Adipocyte (in vitro differentiated cells): ENCODE results near the gene DOCK2.

Experiments used
- DNase-seq: peaks from one replicate; pipeline ENCODE4 v3.0.0-alpha.2; 2015; ENCODE audit warnings: low read depth
- H3K27me3 ChIP-seq: replicated peaks from 2 replicates; pipeline ENCODE4 v1.7.0; 2013; ENCODE audit warnings: mild to moderate bottlenecking, low read length, moderate library complexity; ENCODE audit not compliant: control insufficient read depth, insufficient read depth
- H3K36me3 ChIP-seq: 2 replicates; pipeline ENCODE4 v1.7.0; 2013; ENCODE audit warnings: low read length, mild to moderate bottlenecking, moderate library complexity; ENCODE audit not compliant: control insufficient read depth, insufficient read depth, severe bottlenecking
- H3K4me1 ChIP-seq: 2 replicates; pipeline ENCODE4 v1.7.0; 2013; ENCODE audit warnings: mild to moderate bottlenecking, low read length, moderate library complexity; ENCODE audit not compliant: control insufficient read depth, insufficient read depth
- H3K4me3 ChIP-seq: 2 replicates; pipeline ENCODE4 v1.7.0; 2013; ENCODE audit warnings: mild to moderate bottlenecking, low read length, moderate library complexity
- H3K9ac ChIP-seq: 2 replicates; pipeline ENCODE4 v1.7.0; 2013; ENCODE audit warnings: mild to moderate bottlenecking, low read length, moderate library complexity
- H3K9me3 ChIP-seq: 2 replicates; pipeline ENCODE4 v1.7.0; 2013; ENCODE audit warnings: mild to moderate bottlenecking, low read length, moderate library complexity; ENCODE audit not compliant: control insufficient read depth

The DOCK2 gene

DNA sequence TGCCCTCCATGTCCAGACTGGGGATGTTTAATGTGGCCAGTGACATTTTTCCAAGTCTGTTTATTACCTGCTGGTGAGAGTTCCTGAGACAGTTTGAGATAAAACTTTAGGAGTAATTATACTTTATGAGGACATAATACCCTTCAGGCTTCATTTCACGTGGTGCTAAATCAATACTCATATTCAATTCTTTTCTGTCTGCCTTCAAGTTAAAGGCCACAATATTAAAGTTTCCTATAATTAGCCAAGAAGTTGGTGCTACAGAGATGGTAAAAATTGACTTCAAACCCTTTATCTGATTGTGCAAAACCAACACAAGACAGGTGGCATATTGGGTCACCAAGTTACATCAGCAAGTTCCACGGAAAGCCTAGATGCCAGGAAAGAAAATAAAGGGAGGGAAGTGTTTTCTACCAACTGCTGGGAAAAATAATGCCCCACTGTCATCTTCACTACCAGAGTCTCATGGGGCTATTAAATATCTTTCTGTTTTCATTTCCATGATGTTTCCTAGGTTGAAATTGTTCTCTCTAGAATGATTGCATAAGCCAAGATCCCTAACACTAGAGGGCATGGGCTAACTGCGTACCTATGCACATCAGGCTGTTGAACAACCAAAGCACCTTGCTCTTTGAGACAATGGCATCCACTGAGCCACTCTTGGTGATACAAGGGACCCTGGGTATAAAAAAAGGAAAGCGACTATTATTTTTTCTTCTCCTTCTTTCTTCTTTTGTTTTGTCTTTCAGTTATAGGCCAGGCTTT lies 274.6 kb downstream of the DOCK2 start:
- H3K36me3 ChIP-seq, result no peaks in the 10 kb centered on the region
- H3K9me3 ChIP-seq, result no peaks in the 10 kb centered on the region
- H3K4me3 ChIP-seq, result no peak overlapping the region
- peaks cover 27% of the 10 kb centered on the region for H3K4me1 ChIP-seq
- no peak overlapping the region for H3K9ac ChIP-seq
- DNase-seq, result no peak
- H3K27me3 ChIP-seq, result no peaks in the 10 kb centered on the region

DNA sequence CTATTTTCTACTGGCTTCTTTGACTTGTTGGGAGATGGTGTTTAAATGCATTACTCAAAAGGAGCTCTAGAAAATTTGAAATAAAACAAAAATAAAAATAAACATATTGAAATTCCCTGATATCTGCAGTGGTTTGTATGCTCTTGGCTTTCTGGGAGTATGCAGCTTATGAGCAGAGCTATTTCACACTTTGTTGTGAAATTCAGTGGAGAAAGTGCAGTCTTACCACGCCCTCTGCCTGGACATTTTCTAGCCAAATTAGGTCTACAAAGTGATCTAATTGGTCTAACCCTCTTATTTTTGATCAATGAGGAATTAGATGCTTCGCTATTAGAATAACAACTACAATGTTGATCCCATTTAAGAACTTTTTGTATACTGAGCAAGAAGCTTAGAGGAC lies 276.4 kb downstream of the DOCK2 start:
- Histone ChIP-seq H3K4me1 (peaks cover 18% of the 10 kb centered on the region), H3K9me3 (no peaks in the 10 kb centered on the region), H3K4me3 (no peak overlapping the region), H3K9ac (no peak overlapping the region), H3K27me3 (no peaks in the 10 kb centered on the region), H3K36me3 (no peaks in the 10 kb centered on the region)
- DNase-seq, result no peak

DNA sequence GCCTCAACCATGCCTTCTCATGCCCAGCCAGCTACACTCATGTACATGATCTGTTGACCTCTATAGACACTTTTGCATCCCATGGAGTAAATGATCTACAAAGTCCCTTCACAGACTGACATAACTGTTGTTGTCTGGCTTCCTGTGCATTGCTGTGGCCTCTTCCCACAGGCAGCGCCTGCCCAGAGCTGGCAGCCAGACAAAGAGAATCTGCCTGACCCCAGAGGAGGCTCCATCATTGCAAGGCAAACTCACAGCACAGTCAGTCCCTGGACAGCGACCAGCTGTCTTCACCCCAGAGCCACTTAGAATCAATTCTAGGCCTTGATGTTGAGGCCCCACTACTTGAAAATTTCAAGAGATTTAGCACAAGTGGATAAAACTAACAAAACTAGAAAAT lies 277.7 kb downstream of the DOCK2 start:
- DNase-seq, result peak; percentile 20
- Histone ChIP-seq H3K36me3 (no peaks in the 10 kb centered on the region), H3K9ac (no peak overlapping the region), H3K27me3 (no peaks in the 10 kb centered on the region), H3K4me1 (peaks cover 18% of the 10 kb centered on the region), H3K4me3 (no peak overlapping the region), H3K9me3 (no peaks in the 10 kb centered on the region)

DNA sequence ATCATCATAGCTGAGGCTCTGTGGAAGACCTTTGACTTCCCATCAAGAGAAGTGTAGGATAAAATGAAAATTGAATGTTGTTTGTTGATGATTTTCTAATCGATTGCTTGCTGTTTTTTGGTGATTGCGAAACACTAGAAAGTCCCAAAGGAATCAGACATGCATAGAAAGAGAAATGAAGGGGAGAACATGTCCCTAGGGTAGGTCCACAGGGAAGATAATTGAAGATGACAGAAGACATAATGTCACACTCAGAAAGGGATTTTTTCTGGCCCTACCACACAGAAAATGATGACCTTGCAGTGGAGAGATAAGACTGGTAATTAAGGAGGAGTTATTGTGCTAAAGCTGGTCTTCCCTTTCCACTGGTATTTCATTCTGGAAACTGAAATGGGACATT lies 280.4 kb downstream of the DOCK2 start:
- H3K9me3 ChIP-seq, result no peaks in the 10 kb centered on the region
- DNase-seq, result no peak
- H3K4me1 ChIP-seq, result peaks cover 18% of the 10 kb centered on the region
- H3K9ac ChIP-seq, result no peak overlapping the region
- H3K27me3 ChIP-seq, result no peaks in the 10 kb centered on the region
- no peaks in the 10 kb centered on the region for H3K36me3 ChIP-seq
- no peak overlapping the region for H3K4me3 ChIP-seq

DNA sequence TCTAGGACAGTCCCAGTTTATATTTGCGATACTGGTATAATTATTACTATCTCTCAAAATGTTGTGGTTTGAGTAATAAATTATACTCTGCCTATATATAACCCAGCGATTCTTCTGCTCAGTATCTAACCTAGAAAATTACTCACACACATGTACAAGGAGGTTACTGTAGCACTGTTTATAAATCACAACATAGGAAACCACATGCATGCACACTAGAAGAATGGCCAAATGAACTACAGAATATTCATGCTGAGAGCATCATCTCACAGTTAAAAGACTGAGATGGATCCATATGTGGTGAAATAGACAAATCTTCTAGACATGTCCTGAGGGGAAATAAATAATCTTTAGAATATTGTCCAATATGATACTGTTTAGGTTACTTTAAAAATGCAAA lies 281.2 kb downstream of the DOCK2 start:
- no peaks in the 10 kb centered on the region for H3K36me3 ChIP-seq
- peaks cover 14% of the 10 kb centered on the region for H3K4me1 ChIP-seq
- no peak overlapping the region for H3K4me3 ChIP-seq
- no peaks in the 10 kb centered on the region for H3K27me3 ChIP-seq
- no peaks in the 10 kb centered on the region for H3K9me3 ChIP-seq
- no peak overlapping the region for H3K9ac ChIP-seq
- DNase-seq, result no peak

DNA sequence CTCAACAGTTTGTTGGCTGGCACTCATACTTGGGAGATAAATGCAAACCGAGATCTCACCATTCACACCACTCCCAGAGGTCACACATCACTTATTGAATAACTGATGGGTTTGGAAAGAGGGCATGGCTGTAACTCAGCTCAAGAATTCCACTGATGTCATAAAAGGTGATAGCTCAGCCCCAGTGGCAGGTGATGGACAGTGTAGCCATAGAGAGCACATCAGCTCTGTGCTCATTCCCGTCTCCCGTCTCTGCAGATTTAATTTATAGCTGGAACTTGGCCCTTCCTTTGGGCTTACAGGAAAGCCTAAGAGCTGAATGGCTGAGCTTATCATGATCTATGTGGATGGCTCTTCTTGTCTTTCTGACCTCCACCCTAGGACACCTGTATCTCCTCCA lies 283.4 kb downstream of the DOCK2 start:
- Histone ChIP-seq H3K36me3 (no peaks in the 10 kb centered on the region), H3K4me3 (no peak overlapping the region), H3K27me3 (no peaks in the 10 kb centered on the region), H3K4me1 (peaks cover 7% of the 10 kb centered on the region), H3K9me3 (no peaks in the 10 kb centered on the region), H3K9ac (no peak overlapping the region)
- no peak for DNase-seq

DNA sequence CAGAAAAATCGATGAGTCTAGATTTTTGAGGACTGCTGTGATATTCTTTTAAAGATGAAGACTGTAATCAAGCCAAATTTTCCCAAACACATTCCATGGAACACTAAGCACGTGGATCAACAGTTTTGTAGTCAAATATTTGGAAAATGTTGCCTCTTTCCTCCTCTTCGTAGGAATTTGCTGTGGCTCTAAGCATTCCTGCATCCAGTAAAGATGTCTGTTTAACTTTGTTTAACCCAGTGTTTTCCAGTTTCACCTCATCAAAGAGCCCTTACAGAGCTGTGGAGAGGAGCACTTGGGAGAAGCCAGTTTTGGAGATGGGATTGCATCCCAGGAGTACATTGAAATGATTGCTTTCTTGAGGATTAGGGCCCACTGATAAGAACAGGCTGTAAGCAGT lies 284.3 kb downstream of the DOCK2 start:
- Histone ChIP-seq H3K27me3 (no peaks in the 10 kb centered on the region), H3K9me3 (no peaks in the 10 kb centered on the region), H3K9ac (no peak overlapping the region), H3K36me3 (no peaks in the 10 kb centered on the region), H3K4me3 (no peak overlapping the region), H3K4me1 (peaks cover 7% of the 10 kb centered on the region)
- no peak for DNase-seq

DNA sequence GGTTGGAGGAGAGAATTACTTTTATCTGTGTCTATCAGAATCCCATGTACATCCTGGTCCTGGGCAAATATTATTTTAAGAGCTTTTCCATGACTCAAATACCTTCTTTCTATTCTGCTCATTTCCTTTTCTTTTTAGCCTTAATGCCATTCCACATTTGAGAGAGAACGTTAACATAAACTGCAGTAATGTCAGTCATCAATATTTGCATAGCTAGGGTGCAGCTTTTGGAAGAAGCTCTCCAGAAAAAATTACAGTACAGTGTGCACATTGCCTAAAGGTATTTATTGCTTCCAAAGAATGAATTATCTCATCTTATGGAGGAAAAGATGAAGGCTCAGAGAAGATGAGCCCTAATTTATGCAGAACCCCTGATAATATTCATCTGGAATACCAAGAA lies 284.9 kb downstream of the DOCK2 start:
- no peak overlapping the region for H3K4me3 ChIP-seq
- no peak overlapping the region for H3K9ac ChIP-seq
- H3K4me1 ChIP-seq, result peaks cover 7% of the 10 kb centered on the region
- H3K9me3 ChIP-seq, result no peaks in the 10 kb centered on the region
- DNase-seq, result no peak
- no peaks in the 10 kb centered on the region for H3K27me3 ChIP-seq
- H3K36me3 ChIP-seq, result no peaks in the 10 kb centered on the region

DNA sequence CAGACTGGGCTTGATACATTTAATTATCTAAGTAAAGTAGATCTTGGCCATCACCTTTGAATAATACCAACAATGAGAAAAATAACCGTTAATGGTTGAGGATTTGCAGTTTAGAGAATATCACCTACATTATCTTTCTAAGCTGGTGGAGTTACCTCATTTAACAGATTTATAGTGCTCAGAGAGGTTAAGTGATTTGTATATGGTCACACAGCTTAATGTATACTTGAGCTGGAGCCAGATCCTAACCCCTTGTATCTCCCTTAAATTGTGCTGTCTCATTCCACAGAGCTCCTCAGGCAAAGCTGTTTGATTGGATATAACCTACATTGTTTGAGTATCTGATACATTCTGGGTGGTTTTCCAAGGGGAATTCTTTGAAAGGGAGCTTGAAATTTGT lies 285.4 kb downstream of the DOCK2 start:
- DNase-seq, result no peak
- H3K36me3 ChIP-seq, result no peaks in the 10 kb centered on the region
- H3K27me3 ChIP-seq, result no peaks in the 10 kb centered on the region

DNA sequence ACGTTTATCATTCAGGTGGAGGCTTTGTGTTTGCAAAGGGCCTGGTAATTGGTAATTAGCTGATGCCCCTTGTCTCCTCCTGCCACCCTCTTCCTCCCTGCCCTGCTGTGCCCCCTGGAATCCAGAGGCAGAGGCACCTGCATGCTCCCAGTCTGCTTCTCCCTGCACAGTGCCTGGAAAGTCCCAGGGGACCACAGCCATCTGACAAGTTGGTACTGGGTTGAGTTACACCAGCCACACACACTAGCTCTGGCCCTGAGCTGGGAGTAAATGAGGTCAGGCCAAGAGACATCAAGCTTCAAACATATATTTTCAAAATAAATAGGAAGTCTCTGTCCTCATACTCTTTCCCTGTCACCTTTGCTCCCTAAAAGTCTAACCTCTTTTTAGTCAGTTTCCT lies 286.9 kb downstream of the DOCK2 start:
- peaks cover 7% of the 10 kb centered on the region for H3K4me1 ChIP-seq
- DNase-seq, result no peak
- no peak overlapping the region for H3K9ac ChIP-seq

More for the DNA sequence above, 285.4 kb downstream of the DOCK2 start:
- Histone ChIP-seq H3K9me3 (no peaks in the 10 kb centered on the region), H3K4me1 (peaks cover 7% of the 10 kb centered on the region), H3K9ac (no peak overlapping the region), H3K4me3 (no peak overlapping the region)

DNA sequence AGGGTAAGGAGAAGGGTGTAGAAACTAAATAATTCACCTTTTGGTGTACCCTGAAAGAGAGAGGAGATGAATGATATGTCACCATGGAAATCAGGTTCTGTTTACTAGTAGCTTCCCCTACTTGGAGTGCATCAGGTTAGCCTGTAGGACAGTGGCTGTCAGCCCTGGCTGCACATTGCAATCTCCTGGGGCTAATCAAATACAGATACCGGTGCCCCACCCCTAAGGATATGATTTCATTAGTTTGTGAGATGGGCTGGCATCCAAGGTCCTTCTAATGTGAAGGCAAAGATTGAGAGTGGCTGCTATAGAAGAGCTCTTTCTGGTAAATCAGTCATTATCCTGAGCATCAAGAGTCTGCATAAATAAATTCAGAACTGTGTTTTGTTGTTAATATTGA lies 296.1 kb downstream of the DOCK2 start:
- Histone ChIP-seq H3K27me3 (no peaks in the 10 kb centered on the region), H3K9ac (no peak overlapping the region), H3K4me1 (peaks cover 4% of the 10 kb centered on the region), H3K36me3 (no peaks in the 10 kb centered on the region), H3K4me3 (no peak overlapping the region), H3K9me3 (no peaks in the 10 kb centered on the region)
- DNase-seq, result no peak

More for the DNA sequence above, 286.9 kb downstream of the DOCK2 start:
- H3K4me3 ChIP-seq, result no peak overlapping the region
- no peaks in the 10 kb centered on the region for H3K27me3 ChIP-seq
- no peaks in the 10 kb centered on the region for H3K36me3 ChIP-seq
- no peaks in the 10 kb centered on the region for H3K9me3 ChIP-seq

DNA sequence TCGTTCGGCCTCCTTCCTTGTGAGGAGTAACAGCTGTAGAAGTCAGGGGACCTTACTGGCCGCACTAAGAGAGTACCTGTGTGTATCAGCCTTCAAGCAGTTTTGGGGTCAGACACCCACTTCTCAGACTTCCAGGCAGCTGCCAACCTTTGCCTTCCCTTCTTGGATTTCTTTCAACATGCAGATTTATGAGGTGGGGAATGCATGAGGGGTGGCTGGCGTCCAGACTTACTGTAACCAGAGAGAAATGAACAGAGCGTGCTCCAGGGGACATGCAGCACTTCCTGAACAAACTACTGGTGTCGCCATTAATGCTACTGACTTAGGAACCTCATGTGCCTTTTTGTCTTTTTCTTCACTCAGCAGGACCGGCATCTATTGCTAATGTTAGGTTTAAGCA lies 296.5 kb downstream of the DOCK2 start:
- no peak for DNase-seq
- Histone ChIP-seq H3K27me3 (no peaks in the 10 kb centered on the region), H3K9ac (no peak overlapping the region), H3K9me3 (no peaks in the 10 kb centered on the region), H3K36me3 (no peaks in the 10 kb centered on the region), H3K4me1 (peaks cover 4% of the 10 kb centered on the region), H3K4me3 (no peak overlapping the region)
